ENCODE measurements around the gene SFT2D3.

Gene SFT2D3

GRCh38 chr2:127754186-127754585, 52.9 kb downstream of the SFT2D3 start:
- DNase-seq, result no peak
